Panc1 (cell line): Measurements from ENCODE around the gene VTN. TPM values are rescaled to one million over a fixed set of nuclear protein-coding genes. Genes with fewer than 3 reads are reported as not detected.

Source experiments
- ATAC-seq: fragments of 200-7000 bp; cut with Tn5 transposase; 2 replicates; pipeline ENCODE4 v1.9.1; 2020; ENCODE audit warnings: mild to moderate bottlenecking, moderate library complexity
- BruUV-seq: library from RNA; stranded (reverse); fragments of 400-500 nt; replicated peaks from 2 replicates; lab custom pipeline; 2021; lab: Mats Ljungman, UMichigan
- CTCF ChIA-PET: fragments of 300-600 bp; sonication (Branson Sonifier 250); formaldehyde crosslinking; loops from one replicate; lab custom pipeline; 2022; ENCODE audit warnings: antibody characterized with exemption; lab: Charles Lee
- POLR2A ChIA-PET: fragments of 300-600 bp; sonication (Branson Sonifier 250); formaldehyde crosslinking; loops from one replicate; lab custom pipeline; 2022; ENCODE audit warnings: antibody characterized with exemption; lab: Charles Lee
- DNase-seq: peaks from one replicate; pipeline ENCODE4 v3.0.0-alpha.2; 2010; ENCODE audit warnings: low read depth, low spot score
- H3K27ac ChIP-seq: 2 replicates; pipeline ENCODE4 v1.5.1; 2011; ENCODE audit warnings: mild to moderate bottlenecking, low read length, inconsistent platforms
- H3K27me3 ChIP-seq: fragments of 200-500 bp; sonication (Bioruptor generic); 2 replicates; pipeline ENCODE4 v1.6.0; 2014; ENCODE audit warnings: low read length, inconsistent platforms; ENCODE audit not compliant: control insufficient read depth, insufficient read depth
- H3K36me3 ChIP-seq: fragments of 200-500 bp; sonication (Bioruptor generic); 2 replicates; pipeline ENCODE4 v1.5.1; 2014; ENCODE audit warnings: inconsistent platforms, mild to moderate bottlenecking, low read length, moderate library complexity; ENCODE audit not compliant: control insufficient read depth, insufficient read depth
- H3K4me1 ChIP-seq: 2 replicates; pipeline ENCODE4 v1.5.1; 2011; ENCODE audit warnings: inconsistent platforms, mild to moderate bottlenecking, low read length, moderate library complexity; ENCODE audit not compliant: control insufficient read depth, insufficient read depth
- H3K4me3 ChIP-seq, 2 experiments: 2 replicates each; pipeline ENCODE4 v1.5.1; 2011 to 2012; ENCODE audit warnings: low read depth in 2 of 2, low read length in 2 of 2, mild to moderate bottlenecking in 2 of 2, inconsistent platforms in 1 of 2, moderate library complexity in 1 of 2
- H3K9me3 ChIP-seq: fragments of 200-500 bp; sonication (Bioruptor generic); 2 replicates; pipeline ENCODE4 v1.5.1; 2014; ENCODE audit warnings: low read depth, mild to moderate bottlenecking, inconsistent platforms, low read length, moderate library complexity; ENCODE audit not compliant: control insufficient read depth, insufficient read depth
- CTCF ChIP-seq: fragments of 450-650 bp; IDR thresholded peaks from 2 replicates; pipeline ENCODE4 v1.5.1; 2017; ENCODE audit warnings: mild to moderate bottlenecking
- POLR2AphosphoS5 ChIP-seq: IDR thresholded peaks from 2 replicates; pipeline ENCODE4 v1.6.1; 2012; ENCODE audit warnings: mild to moderate bottlenecking, low read depth, low read length, moderate library complexity
- REST ChIP-seq, 2 experiments: IDR thresholded peaks; 2 replicates each; pipeline ENCODE4 v1.6.1; 2011 to 2012; ENCODE audit warnings: low read depth in 2 of 2, control low read depth in 1 of 2, low read length in 1 of 2, mild to moderate bottlenecking in 1 of 2, moderate library complexity in 1 of 2; ENCODE audit not compliant: insufficient read depth in 1 of 2
- SIN3A ChIP-seq: IDR thresholded peaks from 2 replicates; pipeline ENCODE4 v1.6.1; 2012; ENCODE audit warnings: low read depth, mild to moderate bottlenecking, low read length, moderate library complexity, borderline replicate concordance; ENCODE audit not compliant: insufficient read depth
- TCF7L2 ChIP-seq: IDR thresholded peaks from 2 replicates; pipeline ENCODE4 v1.6.1; 2011; ENCODE audit warnings: mild to moderate bottlenecking, low read depth, low read length, inconsistent platforms
- in situ Hi-C: cut with HindIII; loops from 2 replicates; pipeline ENCODE4 v1.10.0; 2016; ENCODE audit warnings: low sequenced_read_pairs, low pct_unique_long_range_greater_than_20kb
- intact Hi-C: fragments of 100-400 bp; cut with micrococcal nuclease; formaldehyde crosslinking; loops from one replicate; pipeline ENCODE4 v1.10.0; 2022; ENCODE audit not compliant: unreplicated experiment
- total RNA-seq: library from RNA; stranded (reverse); gene quantifications from one replicate; pipeline ENCODE4 v1.2.1, GENCODE V29; 2021; ENCODE audit not compliant: unreplicated experiment

Gene VTN
- total RNA-seq, 1 experiment from 2014 or later = 2.3 TPM

GRCh38 chr17:28395968-28396367 is 25.9 kb upstream of the VTN start:
- POLR2A ChIA-PET = no interaction called here
- no peak overlapping the region for H3K4me3 ChIP-seq
- CTCF ChIA-PET = no interaction called here
- no peaks in the 10 kb centered on the region for H3K27me3 ChIP-seq
- H3K36me3 ChIP-seq = no peaks in the 10 kb centered on the region
- ATAC-seq (no peak), DNase-seq (no peak)
- TF ChIP-seq SIN3A (no peak), REST (IDR thresholded peaks at IDR 0.05; ENCODE audit: insufficient read depth in 1 of 2, low read depth in 2 of 2, low read length in 1 of 2) (no peak), CTCF (no peak), TCF7L2 (no peak), POLR2AphosphoS5 (no peak)
- intact Hi-C loops = no loop called here
- H3K27ac ChIP-seq = no peak overlapping the region
- no peaks in the 10 kb centered on the region for H3K9me3 ChIP-seq
- peaks cover 8% of the 10 kb centered on the region; the same call in 1 of the 2 replicates for H3K4me1 ChIP-seq
- in situ Hi-C loops = no loop called here
- BruUV-seq = no TSS peak

GRCh38 chr17:28395426-28395825 is 25.3 kb upstream of the VTN start:
- intact Hi-C loops (no loop called here), in situ Hi-C loops (no loop called here)
- H3K4me3 ChIP-seq = no peak overlapping the region
- no peaks in the 10 kb centered on the region for H3K9me3 ChIP-seq
- ChIA-PET CTCF (interaction anchor here (0.7 kb wide), 1 partner anchor 21 kb away, joined by 3 read pairs; no protein-coding TSS in a partner anchor), POLR2A (no interaction called here)
- no peaks in the 10 kb centered on the region for H3K27me3 ChIP-seq
- ATAC-seq (no peak), DNase-seq (no peak)
- H3K4me1 ChIP-seq = peaks cover 8% of the 10 kb centered on the region; the same call in 1 of the 2 replicates
- no TSS peak for BruUV-seq
- no peaks in the 10 kb centered on the region for H3K36me3 ChIP-seq
- no peak for TF ChIP-seq POLR2AphosphoS5
- TF ChIP-seq TCF7L2 = no peak
- TF ChIP-seq SIN3A = no peak
- no peak for TF ChIP-seq REST (IDR thresholded peaks at IDR 0.05; ENCODE audit: insufficient read depth in 1 of 2, low read depth in 2 of 2, low read length in 1 of 2)
- no peak for TF ChIP-seq CTCF
- H3K27ac ChIP-seq = no peak overlapping the region
